Keratinocyte (primary cell): ENCODE data around the gene SPANXD. TPM values are rescaled to one million over a fixed set of nuclear protein-coding genes. Genes with fewer than 3 reads are reported as not detected.
"Not testable (repeated sequence)": the region's sequence is repeated elsewhere in the genome, so short reads cannot be mapped to it uniquely, and the experiment has no call there.

ENCODE experiments used
- DNase-seq: peaks from one replicate; pipeline ENCODE4 v3.0.0-alpha.2; 2011; ENCODE audit warnings: low read depth, missing footprints, low spot score
- FAIRE-seq: peaks from 2 replicates; lab custom pipeline; 2011; peaks lifted over from hg19 to GRCh38; lab: Jason Lieb, UNC
- H2AFZ ChIP-seq: 2 replicates; pipeline ENCODE4 v1.6.0; 2012; ENCODE audit warnings: low read length, control low read depth, inconsistent platforms; ENCODE audit not compliant: control insufficient read depth
- H3K27ac ChIP-seq: 2 replicates; pipeline ENCODE4 v1.5.1; 2011; ENCODE audit warnings: low read length; ENCODE audit not compliant: control insufficient read depth, insufficient read depth
- H3K27me3 ChIP-seq: 3 replicates; pipeline ENCODE4 v1.6.0; 2011; ENCODE audit warnings: low read length; ENCODE audit not compliant: control insufficient read depth, insufficient read depth; ENCODE audit errors: extremely low read depth
- H3K36me3 ChIP-seq, 2 experiments: 2 replicates in 1 of 2; 3 replicates in 1 of 2; pipeline ENCODE4 v1.5.1; 2011; ENCODE audit warnings: low read length in 2 of 2, mild to moderate bottlenecking in 1 of 2; ENCODE audit not compliant: control insufficient read depth in 2 of 2, insufficient read depth in 2 of 2; ENCODE audit errors: extremely low read depth in 1 of 2
- H3K4me1 ChIP-seq: 3 replicates; pipeline ENCODE4 v1.5.1; 2011; ENCODE audit warnings: low read length; ENCODE audit not compliant: control insufficient read depth, insufficient read depth; ENCODE audit errors: extremely low read depth
- H3K4me2 ChIP-seq: 3 replicates; pipeline ENCODE4 v1.6.0; 2011; ENCODE audit warnings: low read depth, low read length; ENCODE audit not compliant: control insufficient read depth, insufficient read depth; ENCODE audit errors: extremely low read depth
- H3K4me3 ChIP-seq, 3 experiments: fragments of 200-600 bp in 1 of 3; sonication (generic) in 1 of 3; 2 replicates in 2 of 3; 3 replicates in 1 of 3; pipeline ENCODE4 v1.5.1; 2011 to 2016; ENCODE audit warnings: low read length in 3 of 3, mild to moderate bottlenecking in 3 of 3, control low read depth in 2 of 3, inconsistent platforms in 1 of 3, low read depth in 1 of 3, mixed read lengths in 1 of 3, mixed run types in 1 of 3, moderate library complexity in 1 of 3; ENCODE audit not compliant: control insufficient read depth in 2 of 3, insufficient read depth in 2 of 3; ENCODE audit errors: extremely low read depth in 1 of 3
- H3K79me2 ChIP-seq: 2 replicates; pipeline ENCODE4 v1.6.0; 2012; ENCODE audit warnings: low read length; ENCODE audit not compliant: control insufficient read depth, insufficient read depth
- H3K9ac ChIP-seq: 3 replicates; pipeline ENCODE4 v1.6.0; 2011; ENCODE audit warnings: low read length; ENCODE audit not compliant: control insufficient read depth, insufficient read depth; ENCODE audit errors: extremely low read depth
- H3K9me1 ChIP-seq: 3 replicates; pipeline ENCODE4 v1.6.0; 2011; ENCODE audit warnings: low read length; ENCODE audit not compliant: control insufficient read depth, insufficient read depth; ENCODE audit errors: extremely low read depth
- H3K9me3 ChIP-seq: 2 replicates; pipeline ENCODE4 v1.5.1; 2012; ENCODE audit warnings: low read depth, low read length; ENCODE audit not compliant: control insufficient read depth
- H4K20me1 ChIP-seq: 3 replicates; pipeline ENCODE4 v1.6.0; 2011; ENCODE audit warnings: low read length; ENCODE audit not compliant: control insufficient read depth, insufficient read depth; ENCODE audit errors: extremely low read depth
- EZH2 ChIP-seq: IDR thresholded peaks from one replicate; pipeline ENCODE4 v1.6.1; 2012; ENCODE audit warnings: inconsistent platforms, mild to moderate bottlenecking, low read length, moderate library complexity
- dilution Hi-C: fragments of 300-500 bp; cut with MboI; formaldehyde crosslinking; loops from one replicate; pipeline ENCODE4 v1.7.0; 2020; ENCODE audit warnings: low sequenced_read_pairs; ENCODE audit not compliant: extremely low pct_ligation_motif_present
- polyA minus RNA-seq, 3 experiments: library from RNA; depleted of rRNA, polyadenylated mRNA; stranded (reverse); fragments of >200 nt; gene quantifications; 1 replicate in 1 of 3; 2 replicates in 1 of 3; 3 replicates in 1 of 3; pipeline ENCODE4 v1.2.3, GENCODE V29; 2011
- polyA plus RNA-seq, 5 experiments: library from polyadenylated mRNA; depleted of rRNA in 3 of 5; stranded (reverse) in 3 of 5; stranded (forward) in 1 of 5; unstranded in 1 of 5; fragments of >200 nt; gene quantifications; 1 replicate in 1 of 5; 2 replicates in 3 of 5; 3 replicates in 1 of 5; pipeline versions ENCODE4 v1.2.1 to v1.2.3, GENCODE V29; 2011 to 2012; ENCODE audit warnings: missing spikeins in 2 of 5, low read depth in 1 of 5, low replicate concordance in 1 of 5
- TF ChIP-seq, protein P1 (sequence below), 3 experiments: IDR thresholded peaks in 1 of 3; conservative IDR thresholded peaks in 1 of 3; optimal IDR thresholded peaks in 1 of 3; 2 replicates in 2 of 3; 3 replicates in 1 of 3; pipeline versions ENCODE3 to v1.5.1; 2011; ENCODE audit warnings: low read length in 3 of 3, mild to moderate bottlenecking in 3 of 3, moderate library complexity in 2 of 3, control low read depth in 1 of 3, inconsistent platforms in 1 of 3; ENCODE audit not compliant: insufficient read depth in 2 of 3; ENCODE audit errors: extremely low read depth in 1 of 3

Gene SPANXD, protein sequence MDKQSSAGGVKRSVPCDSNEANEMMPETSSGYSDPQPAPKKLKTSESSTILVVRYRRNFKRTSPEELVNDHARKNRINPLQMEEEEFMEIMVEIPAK
- polyA plus RNA-seq (not detected in 3 replicates), polyA minus RNA-seq (not detected in 3 replicates)
- polyA plus RNA-seq (2011; ENCODE audit: low read depth), result not detected
- polyA plus RNA-seq (2011; cell fraction: cytosol; rRNA removed), result not detected in 2 replicates
- not detected in 2 replicates for polyA plus RNA-seq (2011; cell fraction: nucleus; rRNA removed)
- polyA plus RNA-seq (2012; ENCODE audit: low replicate concordance), result not detected in 2 replicates
- not detected for polyA minus RNA-seq (2011; cell fraction: cytosol; rRNA and poly(A)+ RNA removed)
- polyA minus RNA-seq (2011; cell fraction: nucleus; rRNA and poly(A)+ RNA removed), result not detected in 2 replicates

GRCh38 chrX:141698639-141699038, at the start of gene SPANXD:
SPANXD (minus strand) TSS chrX:141698739; CDS start chrX:141698405, 334 bp downstream.
- H3K36me3 ChIP-seq, H3K27me3 ChIP-seq, H3K4me3 ChIP-seq, H4K20me1 ChIP-seq, H3K9ac ChIP-seq, H3K79me2 ChIP-seq, H3K4me2 ChIP-seq, DNase-seq, H3K27ac ChIP-seq, FAIRE-seq, H3K9me1 ChIP-seq, H3K4me1 ChIP-seq, H2AFZ ChIP-seq, dilution Hi-C loops, H3K9me3 ChIP-seq: not testable (repeated sequence)

GRCh38 chrX:141742666-141743065, 44.1 kb upstream of the SPANXD start:
- no peaks in the 10 kb centered on the region for H3K9me1 ChIP-seq
- DNase-seq, result no peak
- H2AFZ ChIP-seq, result no peak overlapping the region
- no peaks in the 10 kb centered on the region for H3K79me2 ChIP-seq
- H3K9me3 ChIP-seq, result no peaks in the 10 kb centered on the region
- no peaks in the 10 kb centered on the region for H3K36me3 ChIP-seq
- TF ChIP-seq, protein P1, sequence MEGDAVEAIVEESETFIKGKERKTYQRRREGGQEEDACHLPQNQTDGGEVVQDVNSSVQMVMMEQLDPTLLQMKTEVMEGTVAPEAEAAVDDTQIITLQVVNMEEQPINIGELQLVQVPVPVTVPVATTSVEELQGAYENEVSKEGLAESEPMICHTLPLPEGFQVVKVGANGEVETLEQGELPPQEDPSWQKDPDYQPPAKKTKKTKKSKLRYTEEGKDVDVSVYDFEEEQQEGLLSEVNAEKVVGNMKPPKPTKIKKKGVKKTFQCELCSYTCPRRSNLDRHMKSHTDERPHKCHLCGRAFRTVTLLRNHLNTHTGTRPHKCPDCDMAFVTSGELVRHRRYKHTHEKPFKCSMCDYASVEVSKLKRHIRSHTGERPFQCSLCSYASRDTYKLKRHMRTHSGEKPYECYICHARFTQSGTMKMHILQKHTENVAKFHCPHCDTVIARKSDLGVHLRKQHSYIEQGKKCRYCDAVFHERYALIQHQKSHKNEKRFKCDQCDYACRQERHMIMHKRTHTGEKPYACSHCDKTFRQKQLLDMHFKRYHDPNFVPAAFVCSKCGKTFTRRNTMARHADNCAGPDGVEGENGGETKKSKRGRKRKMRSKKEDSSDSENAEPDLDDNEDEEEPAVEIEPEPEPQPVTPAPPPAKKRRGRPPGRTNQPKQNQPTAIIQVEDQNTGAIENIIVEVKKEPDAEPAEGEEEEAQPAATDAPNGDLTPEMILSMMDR (optimal IDR thresholded peaks at IDR 0.05 in 1 of 3, IDR thresholded peaks at IDR 0.05 in 1 of 3, conservative IDR thresholded peaks at IDR 0.05 in 1 of 3; ENCODE audit: extremely low read depth in 1 of 3, insufficient read depth in 2 of 3, low read length in 3 of 3), result no peak
- no peak for TF ChIP-seq EZH2
- H3K9ac ChIP-seq, result no peak overlapping the region
- no peak overlapping the region for H3K27ac ChIP-seq
- dilution Hi-C loops, result no loop called here
- H3K27me3 ChIP-seq, result no peaks in the 10 kb centered on the region
- H4K20me1 ChIP-seq, result no peaks in the 10 kb centered on the region
- no peak overlapping the region for H3K4me3 ChIP-seq
- FAIRE-seq, result no peak
- no peaks in the 10 kb centered on the region for H3K4me1 ChIP-seq
- H3K4me2 ChIP-seq, result no peak overlapping the region
